K562 (cell line): ENCODE results near the gene YBEY. TPM values are rescaled to one million over a fixed set of nuclear protein-coding genes. Genes with fewer than 3 reads are reported as not detected.

Experiments used
- ATAC-seq: fragments of 200-7000 bp; cut with Tn5 transposase; 3 replicates; pipeline ENCODE4 v1.9.1; 2020; ENCODE audit warnings: moderate library complexity
- BruUV-seq: library from RNA; stranded (reverse); fragments of 400-500 nt; replicated peaks from 2 replicates; lab custom pipeline; 2021; lab: Mats Ljungman, UMichigan
- CTCF ChIA-PET: fragments of 300-600 bp; formaldehyde crosslinking; extraction: SDS; loops from one replicate; lab custom pipeline; 2021; ENCODE audit warnings: low intra/inter-chr PET ratio; lab: Yijun Ruan, JAX
- POLR2A ChIA-PET: fragments of 300-600, 350-650 bp; sonication (Branson Sonifier 250); formaldehyde crosslinking; extraction: SDS; loops from one replicate; lab custom pipeline; 2021; ENCODE audit warnings: antibody characterized with exemption, inconsistent platforms; lab: Yijun Ruan, JAX
- DNase-seq, 4 experiments: peaks; one replicate each; pipeline versions ENCODE4 v3.0.0 to v3.0.0-alpha.2; 2011 to 2018; ENCODE audit warnings: low spot score in 3 of 4, mixed read lengths in 3 of 4; ENCODE audit errors: extremely low read depth in 1 of 4
- FAIRE-seq: peaks from 2 replicates; lab custom pipeline; 2011; peaks lifted over from hg19 to GRCh38; lab: Jason Lieb, UNC
- H2AFZ ChIP-seq: 2 replicates; pipeline ENCODE4 v1.6.0; 2011; ENCODE audit warnings: low read depth, low read length, control low read depth, inconsistent platforms
- H3K27ac ChIP-seq: fragments of 200-600 bp; 3 replicates; pipeline ENCODE4 v1.8.0; 2011; ENCODE audit warnings: low read depth, mild to moderate bottlenecking, control low read depth, inconsistent platforms, low read length, moderate library complexity, mixed read lengths; ENCODE audit errors: extremely low read depth
- H3K27me3 ChIP-seq, 2 experiments: fragments of 300-600 bp in 1 of 2; 2 replicates in 1 of 2; 3 replicates in 1 of 2; pipeline versions ENCODE4 v1.6.0 to v1.8.0; 2011; ENCODE audit warnings: inconsistent platforms in 2 of 2, low read length in 2 of 2, mild to moderate bottlenecking in 1 of 2, mixed read lengths in 1 of 2, moderate library complexity in 1 of 2; ENCODE audit not compliant: control insufficient read depth in 2 of 2, insufficient read depth in 2 of 2
- H3K36me3 ChIP-seq: fragments of 300-600 bp; 3 replicates; pipeline ENCODE4 v1.8.0; 2011; ENCODE audit warnings: mild to moderate bottlenecking, low read length, inconsistent platforms; ENCODE audit not compliant: control insufficient read depth, insufficient read depth
- H3K4me1 ChIP-seq, 2 experiments: fragments of 200-600 bp in 1 of 2; replicated peaks in 1 of 2; 2 replicates in 1 of 2; 3 replicates in 1 of 2; pipeline versions ENCODE4 v1.5.1 to v1.8.0; 2011; ENCODE audit warnings: inconsistent platforms in 2 of 2, low read length in 2 of 2, mild to moderate bottlenecking in 1 of 2, mixed read lengths in 1 of 2, moderate library complexity in 1 of 2; ENCODE audit not compliant: control insufficient read depth in 2 of 2, insufficient read depth in 2 of 2
- H3K4me2 ChIP-seq: 2 replicates; pipeline ENCODE4 v1.6.1; 2011; ENCODE audit warnings: low read length, control low read depth, inconsistent platforms, mixed read lengths; ENCODE audit not compliant: insufficient read depth
- H3K4me3 ChIP-seq: fragments of 200-600 bp; sonication (generic), shearing (Covaris generic); 2 replicates; pipeline ENCODE4 v1.5.1; 2016; ENCODE audit warnings: control low read depth, inconsistent platforms
- H3K79me2 ChIP-seq: fragments of 200-600 bp; 3 replicates; pipeline ENCODE4 v1.8.0; 2011; ENCODE audit warnings: low read length, inconsistent platforms; ENCODE audit not compliant: control insufficient read depth, insufficient read depth
- H3K9ac ChIP-seq, 2 experiments: 2 replicates each; pipeline versions ENCODE4 v1.6.0 to v1.6.1; 2011; ENCODE audit warnings: low read depth in 2 of 2, low read length in 2 of 2, control low read depth in 1 of 2, inconsistent platforms in 1 of 2, mild to moderate bottlenecking in 1 of 2, mixed read lengths in 1 of 2; ENCODE audit not compliant: insufficient read depth in 1 of 2
- H3K9me1 ChIP-seq: one replicate; pipeline ENCODE4 v1.6.0; 2011; ENCODE audit warnings: inconsistent platforms, mild to moderate bottlenecking, low read length, moderate library complexity; ENCODE audit not compliant: control insufficient read depth, insufficient read depth
- H3K9me3 ChIP-seq: replicated peaks from 2 replicates; pipeline ENCODE4 v1.5.1; 2011; ENCODE audit warnings: low read depth, low read length, inconsistent platforms; ENCODE audit not compliant: control insufficient read depth, insufficient read depth
- H4K20me1 ChIP-seq: replicated peaks from 2 replicates; pipeline ENCODE4 v1.6.1; 2011; ENCODE audit warnings: low read length, inconsistent platforms, mixed read lengths; ENCODE audit not compliant: control insufficient read depth, insufficient read depth
- CSDE1 ChIP-seq, 2 experiments: fragments of 450-650 bp; IDR thresholded peaks; 2 replicates each; pipeline ENCODE4 v1.6.1; 2016; ENCODE audit warnings: mild to moderate bottlenecking in 1 of 2
- NFE2L1 ChIP-seq: fragments of 450-650 bp; IDR thresholded peaks from 2 replicates; pipeline ENCODE4 v1.6.1; 2016; ENCODE audit warnings: missing genetic modification characterization, low read depth, mild to moderate bottlenecking, missing compliant biosample characterization, moderate library complexity, borderline replicate concordance
- THRAP3 ChIP-seq: fragments of 450-650 bp; IDR thresholded peaks from 2 replicates; pipeline ENCODE4 v1.6.1; 2016; ENCODE audit warnings: mild to moderate bottlenecking, inconsistent platforms, borderline replicate concordance
- ZNF253 ChIP-seq: fragments of 250-450 bp; sonication (Bioruptor Pico); conservative IDR thresholded peaks from 2 replicates; pipeline ENCODE4 v1.6.1; 2021; ENCODE audit warnings: mild to moderate bottlenecking
- ZNF586 ChIP-seq: fragments of 450-650 bp; formaldehyde crosslinking; conservative IDR thresholded peaks from 2 replicates; pipeline ENCODE4 v1.4.0; 2020; ENCODE audit warnings: mild to moderate bottlenecking, moderate library complexity
- WGBS: fragments of 100-300 bp; shearing (Covaris generic); methylation state at CpG from one replicate; pipeline ENCODE4 v1.1.6; 2016; ENCODE audit warnings: low coverage, mixed read lengths; ENCODE audit not compliant: insufficient coverage; ENCODE audit errors: missing lambda C conversion rate; 5-methylcytosine and 5-hydroxymethylcytosine counted together
- in situ Hi-C: fragments of 300-500 bp; cut with MboI; formaldehyde crosslinking; loops from 4 replicates; pipeline ENCODE4 v1.15.0; 2018; ENCODE audit warnings: inconsistent platforms, mixed read lengths
- intact Hi-C: fragments of 100-400 bp; cut with micrococcal nuclease; formaldehyde crosslinking; loops from 2 replicates; pipeline ENCODE4 v1.14.2; 2022
- polyA plus RNA-seq, 8 experiments: library from polyadenylated mRNA; depleted of rRNA in 4 of 8; stranded (reverse) in 5 of 8; unstranded in 3 of 8; fragments of >200 nt; fragmentation: Nextera tagmentation in 2 of 8; fragmentation: Illumina TruSeq in 1 of 8; extraction: Ambion mirVana in 2 of 8; extraction: Trizol in 1 of 8; gene quantifications; 2 replicates each; pipeline versions ENCODE4 v1.2.1 to v1.2.3, GENCODE V29; 2011 to 2014; ENCODE audit warnings: inconsistent platforms in 1 of 8, missing spikeins in 1 of 8
- total RNA-seq, 7 experiments: library from RNA; depleted of rRNA in 6 of 7; stranded (reverse); fragments of >200 nt in 6 of 7; fragmentation: Illumina TruSeq in 2 of 7; extraction: Trizol in 2 of 7; gene quantifications; 2 replicates each; pipeline versions ENCODE4 v1.2.1 to v1.2.3, GENCODE V29; 2011 to 2021; ENCODE audit warnings: low replicate concordance in 1 of 7
- TF ChIP-seq, protein P1 (sequence below), 2 experiments: fragments of 450-650 bp in 1 of 2; IDR thresholded peaks; 2 replicates each; pipeline ENCODE4 v1.6.1; 2011 to 2017; ENCODE audit warnings: low read depth in 2 of 2, antibody characterized with exemption in 1 of 2, borderline replicate concordance in 1 of 2, low read length in 1 of 2, mild to moderate bottlenecking in 1 of 2, mixed read lengths in 1 of 2; ENCODE audit not compliant: control insufficient read depth in 1 of 2
- TF ChIP-seq, protein P2 (sequence below), 2 experiments: fragments of 450-650 bp; IDR thresholded peaks; 2 replicates each; pipeline ENCODE4 v1.6.1; 2018; ENCODE audit warnings: mild to moderate bottlenecking in 2 of 2, low read depth in 1 of 2; ENCODE audit not compliant: partially characterized antibody in 2 of 2
- TF ChIP-seq, protein P3 (sequence below): fragments of 250-450 bp; sonication (Bioruptor Pico); IDR thresholded peaks from 2 replicates; pipeline ENCODE4 v1.8.0; 2022; ENCODE audit warnings: inconsistent platforms
- TF ChIP-seq, protein P4 (sequence below), 2 experiments: fragments of 450-650 bp in 1 of 2; sonication (generic) in 1 of 2; formaldehyde crosslinking in 1 of 2; IDR thresholded peaks in 1 of 2; conservative IDR thresholded peaks in 1 of 2; 2 replicates each; pipeline versions ENCODE4 v1.6.1 to v1.8.1; 2016 to 2023; ENCODE audit warnings: mild to moderate bottlenecking in 2 of 2, moderate library complexity in 2 of 2, inconsistent platforms in 1 of 2, missing genetic modification reagents in 1 of 2

The YBEY gene
- total and polyA plus RNA-seq, 9 of the 15 experiments (the other 6 are each of a cell fraction or from before 2014, with no cell fraction given), result 6.4 to 28.0 (median 12.4) TPM

- intact Hi-C loops, result loop anchor here (5.0 to 10.0 kb wide), 2 partner anchors 140 to 172 kb away; partner anchors contain the start of gene DIP2A
- POLR2A ChIA-PET, result interaction anchor here (0.8 to 2.5 kb wide), 8 partner anchors 10 to 40 kb away, joined by 3 to 6 read pairs (median 3); no protein-coding TSS in a partner anchor
- TF ChIP-seq, protein P1, sequence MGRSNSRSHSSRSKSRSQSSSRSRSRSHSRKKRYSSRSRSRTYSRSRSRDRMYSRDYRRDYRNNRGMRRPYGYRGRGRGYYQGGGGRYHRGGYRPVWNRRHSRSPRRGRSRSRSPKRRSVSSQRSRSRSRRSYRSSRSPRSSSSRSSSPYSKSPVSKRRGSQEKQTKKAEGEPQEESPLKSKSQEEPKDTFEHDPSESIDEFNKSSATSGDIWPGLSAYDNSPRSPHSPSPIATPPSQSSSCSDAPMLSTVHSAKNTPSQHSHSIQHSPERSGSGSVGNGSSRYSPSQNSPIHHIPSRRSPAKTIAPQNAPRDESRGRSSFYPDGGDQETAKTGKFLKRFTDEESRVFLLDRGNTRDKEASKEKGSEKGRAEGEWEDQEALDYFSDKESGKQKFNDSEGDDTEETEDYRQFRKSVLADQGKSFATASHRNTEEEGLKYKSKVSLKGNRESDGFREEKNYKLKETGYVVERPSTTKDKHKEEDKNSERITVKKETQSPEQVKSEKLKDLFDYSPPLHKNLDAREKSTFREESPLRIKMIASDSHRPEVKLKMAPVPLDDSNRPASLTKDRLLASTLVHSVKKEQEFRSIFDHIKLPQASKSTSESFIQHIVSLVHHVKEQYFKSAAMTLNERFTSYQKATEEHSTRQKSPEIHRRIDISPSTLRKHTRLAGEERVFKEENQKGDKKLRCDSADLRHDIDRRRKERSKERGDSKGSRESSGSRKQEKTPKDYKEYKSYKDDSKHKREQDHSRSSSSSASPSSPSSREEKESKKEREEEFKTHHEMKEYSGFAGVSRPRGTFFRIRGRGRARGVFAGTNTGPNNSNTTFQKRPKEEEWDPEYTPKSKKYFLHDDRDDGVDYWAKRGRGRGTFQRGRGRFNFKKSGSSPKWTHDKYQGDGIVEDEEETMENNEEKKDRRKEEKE (IDR thresholded peaks at IDR 0.05; ENCODE audit: borderline replicate concordance in 1 of 2, control insufficient read depth in 1 of 2, low read depth in 2 of 2, low read length in 1 of 2), result no peak
- TF ChIP-seq, protein P2, sequence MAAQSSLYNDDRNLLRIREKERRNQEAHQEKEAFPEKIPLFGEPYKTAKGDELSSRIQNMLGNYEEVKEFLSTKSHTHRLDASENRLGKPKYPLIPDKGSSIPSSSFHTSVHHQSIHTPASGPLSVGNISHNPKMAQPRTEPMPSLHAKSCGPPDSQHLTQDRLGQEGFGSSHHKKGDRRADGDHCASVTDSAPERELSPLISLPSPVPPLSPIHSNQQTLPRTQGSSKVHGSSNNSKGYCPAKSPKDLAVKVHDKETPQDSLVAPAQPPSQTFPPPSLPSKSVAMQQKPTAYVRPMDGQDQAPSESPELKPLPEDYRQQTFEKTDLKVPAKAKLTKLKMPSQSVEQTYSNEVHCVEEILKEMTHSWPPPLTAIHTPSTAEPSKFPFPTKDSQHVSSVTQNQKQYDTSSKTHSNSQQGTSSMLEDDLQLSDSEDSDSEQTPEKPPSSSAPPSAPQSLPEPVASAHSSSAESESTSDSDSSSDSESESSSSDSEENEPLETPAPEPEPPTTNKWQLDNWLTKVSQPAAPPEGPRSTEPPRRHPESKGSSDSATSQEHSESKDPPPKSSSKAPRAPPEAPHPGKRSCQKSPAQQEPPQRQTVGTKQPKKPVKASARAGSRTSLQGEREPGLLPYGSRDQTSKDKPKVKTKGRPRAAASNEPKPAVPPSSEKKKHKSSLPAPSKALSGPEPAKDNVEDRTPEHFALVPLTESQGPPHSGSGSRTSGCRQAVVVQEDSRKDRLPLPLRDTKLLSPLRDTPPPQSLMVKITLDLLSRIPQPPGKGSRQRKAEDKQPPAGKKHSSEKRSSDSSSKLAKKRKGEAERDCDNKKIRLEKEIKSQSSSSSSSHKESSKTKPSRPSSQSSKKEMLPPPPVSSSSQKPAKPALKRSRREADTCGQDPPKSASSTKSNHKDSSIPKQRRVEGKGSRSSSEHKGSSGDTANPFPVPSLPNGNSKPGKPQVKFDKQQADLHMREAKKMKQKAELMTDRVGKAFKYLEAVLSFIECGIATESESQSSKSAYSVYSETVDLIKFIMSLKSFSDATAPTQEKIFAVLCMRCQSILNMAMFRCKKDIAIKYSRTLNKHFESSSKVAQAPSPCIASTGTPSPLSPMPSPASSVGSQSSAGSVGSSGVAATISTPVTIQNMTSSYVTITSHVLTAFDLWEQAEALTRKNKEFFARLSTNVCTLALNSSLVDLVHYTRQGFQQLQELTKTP (IDR thresholded peaks at IDR 0.05; ENCODE audit: low read depth in 1 of 2, partially characterized antibody in 2 of 2), result peak in 1 of 2 experiments; percentile 37
- TF ChIP-seq NFE2L1 (tag), result no peak
- peak; percentile 71; the same call in 1 of the 2 replicates for TF ChIP-seq THRAP3
- no peak for TF ChIP-seq ZNF253
- TF ChIP-seq, protein P3, sequence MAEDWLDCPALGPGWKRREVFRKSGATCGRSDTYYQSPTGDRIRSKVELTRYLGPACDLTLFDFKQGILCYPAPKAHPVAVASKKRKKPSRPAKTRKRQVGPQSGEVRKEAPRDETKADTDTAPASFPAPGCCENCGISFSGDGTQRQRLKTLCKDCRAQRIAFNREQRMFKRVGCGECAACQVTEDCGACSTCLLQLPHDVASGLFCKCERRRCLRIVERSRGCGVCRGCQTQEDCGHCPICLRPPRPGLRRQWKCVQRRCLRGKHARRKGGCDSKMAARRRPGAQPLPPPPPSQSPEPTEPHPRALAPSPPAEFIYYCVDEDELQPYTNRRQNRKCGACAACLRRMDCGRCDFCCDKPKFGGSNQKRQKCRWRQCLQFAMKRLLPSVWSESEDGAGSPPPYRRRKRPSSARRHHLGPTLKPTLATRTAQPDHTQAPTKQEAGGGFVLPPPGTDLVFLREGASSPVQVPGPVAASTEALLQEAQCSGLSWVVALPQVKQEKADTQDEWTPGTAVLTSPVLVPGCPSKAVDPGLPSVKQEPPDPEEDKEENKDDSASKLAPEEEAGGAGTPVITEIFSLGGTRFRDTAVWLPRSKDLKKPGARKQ (CRISPR knock-in tag), result 0 out of 2 replicates have a peak, but pooled peaks have one; percentile 6
- 0 out of 4 replicates have a peak, but pooled peaks of 1 of the 2 experiments have one; percentile 7 for TF ChIP-seq CSDE1 (IDR thresholded peaks at IDR 0.05)
- TF ChIP-seq, protein P4, sequence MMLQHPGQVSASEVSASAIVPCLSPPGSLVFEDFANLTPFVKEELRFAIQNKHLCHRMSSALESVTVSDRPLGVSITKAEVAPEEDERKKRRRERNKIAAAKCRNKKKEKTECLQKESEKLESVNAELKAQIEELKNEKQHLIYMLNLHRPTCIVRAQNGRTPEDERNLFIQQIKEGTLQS (IDR thresholded peaks at IDR 0.05), result no peak
- TF ChIP-seq, protein P4 (CRISPR knock-in tag; conservative IDR thresholded peaks at IDR 0.05), result no peak
- TF ChIP-seq ZNF586, result no peak
These were observed 908 bp upstream of the YBEY start, which contains the start of gene MCM3AP for GRCh38 chr21:46285206-46285661. TSS of gene MCM3AP (minus strand) at chr21:46285611. CDS start at chr21:46285286, 325 bp downstream.

More at GRCh38 chr21:46285206-46285661, 908 bp upstream of the YBEY start, which contains the start of gene MCM3AP:
- peaks cover 47% of the 10 kb centered on the region for H3K36me3 ChIP-seq
- peak within 1 kb of the TSS; percentile 94 for H3K27ac ChIP-seq
- 0 out of 2 replicates have a peak, but pooled peaks cover 2% of the 10 kb centered on the region for H4K20me1 ChIP-seq
- CTCF ChIA-PET, result interaction anchor here (1.6 kb wide), 1 partner anchor 138 kb away, joined by 9 read pairs; no protein-coding TSS in a partner anchor
- peaks cover 67% of the 10 kb centered on the region for H3K79me2 ChIP-seq
- peak within 1 kb of the TSS; percentile 93 for H3K4me2 ChIP-seq
- ATAC-seq (no peak), DNase-seq (no peak), FAIRE-seq (no peak)
- peak within 1 kb of the TSS; percentile 86 for H2AFZ ChIP-seq
- peaks cover 11% of the 10 kb centered on the region; the same call in 1 of the 2 replicates for H3K9me3 ChIP-seq
- H3K9ac ChIP-seq, result peak within 1 kb of the TSS; percentile 94 to 97
- no peaks in the 10 kb centered on the region for H3K27me3 ChIP-seq
- 28% methylated on average over 6 of the region's 6 CpGs for whole genome bisulfite sequencing
- no TSS peak for BruUV-seq
- in situ Hi-C loops, result no loop called here
- H3K9me1 ChIP-seq, result peaks cover 3% of the 10 kb centered on the region
- peaks cover 18 to 23% of the 10 kb centered on the region in 2 experiments for H3K4me1 ChIP-seq
- H3K4me3 ChIP-seq, result peak within 1 kb of the TSS; percentile 74
